ENCODE measurements around the gene FKBP10. TPM values are rescaled to one million over a fixed set of nuclear protein-coding genes. Genes with fewer than 3 reads are reported as not detected.
A peak's percentile ranks its signal among the peaks of the same experiment; 100 is the strongest.

Gene FKBP10
- total and polyA plus RNA-seq, 7 donors = 3.9 to 9.5 (median 5.7) TPM

DNA sequence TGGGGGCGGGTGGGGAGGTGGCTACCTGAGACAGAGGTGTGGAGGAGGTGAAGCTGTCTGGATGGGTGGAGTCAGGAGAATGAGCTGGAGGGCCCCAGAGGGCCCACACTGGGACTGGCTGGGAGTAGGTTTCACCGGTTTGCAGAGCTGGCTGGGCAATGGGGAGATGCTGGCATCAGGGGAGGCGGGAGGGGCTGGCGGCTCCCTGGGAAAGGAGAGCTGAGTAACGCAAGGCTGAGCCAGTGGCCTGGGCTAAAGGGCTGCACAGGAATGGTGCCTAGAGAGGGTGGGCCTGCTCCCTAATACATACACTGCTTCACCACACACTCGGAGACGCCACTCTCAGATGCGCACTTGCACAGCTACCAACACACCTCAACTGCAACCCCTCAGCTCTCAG lies 13.4 kb upstream of the FKBP10 start:
- intact Hi-C loops (cut with DNase I) = no loop called here
- 85 to 91% (median 87%) methylated on average over 6 to 8 of the region's 8 CpGs for WGBS, 3 donors

DNA sequence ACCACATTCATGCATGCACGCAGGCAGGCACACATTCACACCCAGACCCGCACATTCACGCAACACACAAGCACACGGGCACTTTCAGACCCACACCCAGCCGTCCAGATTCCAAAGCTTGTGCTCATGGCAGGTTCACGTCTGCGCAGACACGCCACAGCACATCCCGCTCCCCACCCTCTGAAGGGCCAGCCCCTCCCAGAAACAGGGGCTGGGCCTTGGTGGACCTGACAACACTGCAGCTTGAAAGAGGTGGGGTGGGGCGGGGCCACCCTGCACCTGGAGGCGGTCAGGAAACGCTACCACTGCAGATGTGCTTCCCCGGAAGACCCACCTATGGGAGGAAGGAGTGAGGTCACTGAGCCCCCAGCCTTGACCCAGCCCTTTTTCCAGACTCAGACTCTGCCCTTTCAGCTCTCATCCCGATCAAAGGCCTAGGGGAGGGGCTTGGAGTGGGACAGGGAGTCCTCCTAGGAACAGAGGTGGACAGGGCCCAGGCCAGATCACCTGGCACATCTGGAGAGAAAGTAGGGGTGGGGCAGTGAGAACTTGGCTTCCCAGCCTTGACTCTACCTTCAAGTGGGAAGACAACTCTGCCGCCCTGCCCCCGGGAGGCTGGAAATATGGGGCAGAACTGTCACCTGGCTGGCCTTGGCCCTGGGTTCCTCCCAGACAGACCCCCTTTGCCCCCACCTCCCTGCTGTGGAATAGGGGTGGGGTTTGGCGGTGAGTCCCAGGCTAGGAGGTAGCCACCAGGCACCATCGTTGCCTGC lies 12.0 kb upstream of the FKBP10 start:
- Histone ChIP-seq H3K36me3 (ENCODE audit: insufficient read depth in 1 of 2, low read depth in 1 of 2) (no peaks in the 10 kb centered on the region), H3K4me1 (peaks cover 6% of the 10 kb centered on the region), H3K4me3 (no peak overlapping the region), H3K27ac (no peak overlapping the region), H3K27me3 (ENCODE audit: insufficient read depth in 3 of 3, low read length in 2 of 3) (no peaks in the 10 kb centered on the region), H3K9me3 (no peaks in the 10 kb centered on the region)
- ATAC-seq = peak; percentile 9 to 43 (median 17)
- TF ChIP-seq, protein P1, sequence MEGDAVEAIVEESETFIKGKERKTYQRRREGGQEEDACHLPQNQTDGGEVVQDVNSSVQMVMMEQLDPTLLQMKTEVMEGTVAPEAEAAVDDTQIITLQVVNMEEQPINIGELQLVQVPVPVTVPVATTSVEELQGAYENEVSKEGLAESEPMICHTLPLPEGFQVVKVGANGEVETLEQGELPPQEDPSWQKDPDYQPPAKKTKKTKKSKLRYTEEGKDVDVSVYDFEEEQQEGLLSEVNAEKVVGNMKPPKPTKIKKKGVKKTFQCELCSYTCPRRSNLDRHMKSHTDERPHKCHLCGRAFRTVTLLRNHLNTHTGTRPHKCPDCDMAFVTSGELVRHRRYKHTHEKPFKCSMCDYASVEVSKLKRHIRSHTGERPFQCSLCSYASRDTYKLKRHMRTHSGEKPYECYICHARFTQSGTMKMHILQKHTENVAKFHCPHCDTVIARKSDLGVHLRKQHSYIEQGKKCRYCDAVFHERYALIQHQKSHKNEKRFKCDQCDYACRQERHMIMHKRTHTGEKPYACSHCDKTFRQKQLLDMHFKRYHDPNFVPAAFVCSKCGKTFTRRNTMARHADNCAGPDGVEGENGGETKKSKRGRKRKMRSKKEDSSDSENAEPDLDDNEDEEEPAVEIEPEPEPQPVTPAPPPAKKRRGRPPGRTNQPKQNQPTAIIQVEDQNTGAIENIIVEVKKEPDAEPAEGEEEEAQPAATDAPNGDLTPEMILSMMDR (IDR thresholded peaks at IDR 0.05) = no peak
- WGBS, 3 donors = 61 to 70% (median 66%) methylated on average over 18 of the region's 18 CpGs
- DNase-seq = no peak
- intact Hi-C loops (cut with DNase I) = loop anchor here (1.0 kb wide), 1 partner anchor 62 kb away; no protein-coding TSS in a partner anchor

More for the DNA sequence above, 13.4 kb upstream of the FKBP10 start:
- no peak overlapping the region for H3K4me3 ChIP-seq
- H3K36me3 ChIP-seq (ENCODE audit: insufficient read depth in 1 of 2, low read depth in 1 of 2) = no peaks in the 10 kb centered on the region
- H3K4me1 ChIP-seq = peaks cover 6% of the 10 kb centered on the region
- H3K9me3 ChIP-seq = no peaks in the 10 kb centered on the region
- H3K27ac ChIP-seq = no peak overlapping the region
- ATAC-seq (no peak), DNase-seq (no peak)
- TF ChIP-seq, protein P1 (IDR thresholded peaks at IDR 0.05) = no peak
- H3K27me3 ChIP-seq (ENCODE audit: insufficient read depth in 3 of 3, low read length in 2 of 3) = no peaks in the 10 kb centered on the region

DNA sequence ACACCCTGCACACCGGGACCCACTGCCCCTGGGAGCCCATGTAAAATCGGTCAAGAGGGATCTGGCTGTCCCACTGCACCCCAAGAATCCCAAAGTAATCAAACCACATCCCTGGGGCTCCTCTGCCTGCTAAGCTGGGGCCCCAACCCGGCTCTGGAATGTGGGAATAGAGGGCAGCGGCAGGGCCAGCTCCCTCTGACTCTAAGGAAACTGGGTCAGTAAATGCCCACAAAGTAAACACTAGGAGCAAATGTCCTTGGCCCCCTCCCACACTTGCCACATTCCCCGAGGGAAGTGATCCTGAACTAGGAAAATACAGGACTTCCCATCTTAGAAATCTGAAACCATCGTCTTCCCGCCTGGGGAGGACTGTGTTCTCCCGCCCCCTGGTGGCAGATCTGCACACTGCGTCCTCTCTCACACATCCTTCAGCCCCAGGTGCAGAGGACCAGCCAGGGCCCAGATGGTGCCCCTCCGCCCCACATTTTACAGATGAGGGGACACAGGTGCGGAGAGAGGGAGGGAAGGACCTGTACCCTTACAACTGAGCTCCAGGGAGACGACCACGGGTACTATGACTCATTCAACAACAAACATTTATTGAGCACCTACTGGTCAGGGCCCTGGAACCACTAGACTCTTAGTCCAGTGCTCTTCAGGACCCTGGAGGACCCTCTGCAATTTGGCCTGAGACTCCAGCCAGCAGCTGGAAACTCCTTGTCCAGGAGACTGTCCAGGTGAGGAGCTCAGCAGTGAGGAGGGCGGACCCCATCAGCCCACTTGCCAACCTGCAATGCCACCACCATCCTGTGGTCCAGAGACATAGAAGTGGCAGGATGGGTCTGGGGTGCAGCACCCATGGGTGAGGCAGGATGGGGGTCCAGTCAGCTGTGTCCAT lies 11.2 kb upstream of the FKBP10 start:
- intact Hi-C loops (cut with DNase I) = loop anchor here (1.0 kb wide), 1 partner anchor 63 kb away; no protein-coding TSS in a partner anchor
- DNase-seq = peak; percentile 79 to 91
- ATAC-seq = peak; percentile 82 to 95 (median 90)
- no peaks in the 10 kb centered on the region for H3K9me3 ChIP-seq
- H3K36me3 ChIP-seq (ENCODE audit: insufficient read depth in 1 of 2, low read depth in 1 of 2) = no peaks in the 10 kb centered on the region
- H3K27ac ChIP-seq = no peak overlapping the region
- H3K4me1 ChIP-seq = peaks cover 6% of the 10 kb centered on the region
- TF ChIP-seq, protein P1 (IDR thresholded peaks at IDR 0.05) = peak; percentile 98
- WGBS, 3 donors = 10 to 15% (median 13%) methylated on average over 14 of the region's 14 CpGs
- peak overlapping the region; percentile 12 for H3K4me3 ChIP-seq
- H3K27me3 ChIP-seq (ENCODE audit: insufficient read depth in 3 of 3, low read length in 2 of 3) = no peaks in the 10 kb centered on the region

DNA sequence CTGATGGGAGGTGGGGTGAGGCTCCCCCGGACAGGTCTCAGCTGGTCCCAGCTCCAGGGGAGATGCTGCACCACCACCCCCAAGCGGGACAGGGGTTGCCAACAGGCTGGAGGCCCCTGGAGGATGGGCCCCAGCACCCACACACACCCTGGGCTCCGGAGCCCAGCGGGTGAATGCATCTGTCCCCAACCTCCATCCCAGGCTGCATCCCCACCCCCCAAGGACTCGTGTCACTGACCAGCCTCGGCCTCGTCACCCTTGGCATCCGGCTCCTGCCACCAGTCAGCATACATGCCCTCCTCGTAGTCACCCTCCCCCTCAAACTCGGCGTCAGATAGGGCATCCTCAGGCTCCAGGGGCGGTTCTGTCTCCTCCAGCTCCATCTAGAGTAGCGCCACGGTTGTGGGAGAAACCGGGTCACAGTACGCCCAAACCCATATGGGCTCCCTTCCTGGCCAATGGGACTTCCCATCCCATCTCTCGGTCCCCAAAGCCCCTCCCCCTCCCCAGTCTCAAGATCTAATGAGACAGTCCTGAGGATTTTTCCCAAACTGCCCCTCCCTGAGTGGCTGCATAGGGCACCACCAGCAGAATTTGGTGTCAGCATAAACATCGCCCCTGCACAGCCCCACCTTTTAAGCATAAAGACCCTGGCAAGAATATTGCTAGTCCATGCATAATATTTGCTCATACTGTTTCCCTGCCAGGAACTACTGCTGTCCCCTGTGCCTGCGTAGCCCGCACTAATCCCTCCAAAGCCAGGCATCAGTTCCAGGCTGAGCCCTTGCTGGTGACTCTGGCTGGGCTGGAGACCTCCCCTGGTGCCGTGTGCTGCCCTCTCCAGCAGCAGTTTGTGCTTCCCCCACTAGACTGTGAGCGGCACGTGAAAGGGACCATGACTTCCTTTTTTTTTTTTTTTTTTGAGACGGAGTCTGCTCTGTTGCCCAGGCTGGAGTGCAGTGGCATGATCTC lies 9.5 kb upstream of the FKBP10 start:
- ATAC-seq (no peak), DNase-seq (no peak)
- WGBS, 3 donors = 50 to 65% (median 53%) methylated on average over 24 of the region's 24 CpGs
- Histone ChIP-seq H3K4me3 (no peak overlapping the region), H3K27me3 (ENCODE audit: insufficient read depth in 3 of 3, low read length in 2 of 3) (no peaks in the 10 kb centered on the region), H3K27ac (no peak overlapping the region), H3K9me3 (no peaks in the 10 kb centered on the region), H3K4me1 (peaks cover 6% of the 10 kb centered on the region), H3K36me3 (ENCODE audit: insufficient read depth in 1 of 2, low read depth in 1 of 2) (no peaks in the 10 kb centered on the region)
- intact Hi-C loops (cut with DNase I) = loop anchor here in 1 of 2 donors (1.0 kb wide), 1 partner anchor 20 kb away; no protein-coding TSS in a partner anchor
- TF ChIP-seq, protein P1 (IDR thresholded peaks at IDR 0.05) = no peak

All from psoas muscle (tissue), 8 donors.